HEK293 (cell line): ENCODE results near the gene CLSTN1.

ENCODE experiments used
- FEZF1 ChIP-seq: fragments of 450-650 bp; formaldehyde crosslinking; IDR thresholded peaks from 2 replicates; pipeline ENCODE4 v1.5.1; 2016; ENCODE audit warnings: missing biosample characterization, missing genetic modification characterization
- HOXC10 ChIP-seq: sonication (generic); formaldehyde crosslinking; IDR thresholded peaks from 2 replicates; pipeline ENCODE4 v1.8.1; 2023; ENCODE audit warnings: mild to moderate bottlenecking, missing genetic modification reagents
- KLF16 ChIP-seq: fragments of 450-650 bp; formaldehyde crosslinking; IDR thresholded peaks from 2 replicates; pipeline ENCODE4 v1.5.1; 2017; ENCODE audit warnings: missing biosample characterization, missing genetic modification characterization
- KLF9 ChIP-seq: fragments of 450-650 bp; formaldehyde crosslinking; IDR thresholded peaks from 2 replicates; pipeline ENCODE4 v1.5.1; 2016; ENCODE audit warnings: missing biosample characterization, missing genetic modification characterization, low read depth
- SALL2 ChIP-seq: fragments of 450-650 bp; formaldehyde crosslinking; IDR thresholded peaks from 2 replicates; pipeline ENCODE4 v1.5.0; 2017; ENCODE audit warnings: missing biosample characterization, mild to moderate bottlenecking, missing genetic modification characterization, borderline replicate concordance
- WT1 ChIP-seq: fragments of 450-650 bp; formaldehyde crosslinking; IDR thresholded peaks from 2 replicates; pipeline ENCODE4 v1.5.1; 2016; ENCODE audit warnings: missing biosample characterization, missing genetic modification characterization
- ZBTB20 ChIP-seq: fragments of 450-650 bp; formaldehyde crosslinking; IDR thresholded peaks from 2 replicates; pipeline ENCODE4 v1.5.1; 2016; ENCODE audit warnings: missing biosample characterization, missing genetic modification characterization
- ZBTB8A ChIP-seq: fragments of 450-650 bp; formaldehyde crosslinking; IDR thresholded peaks from 2 replicates; pipeline ENCODE4 v1.5.1; 2016; ENCODE audit warnings: missing biosample characterization, missing genetic modification characterization
- ZEB2 ChIP-seq: fragments of 450-650 bp; formaldehyde crosslinking; IDR thresholded peaks from 2 replicates; pipeline ENCODE4 v1.5.1; 2016; ENCODE audit warnings: missing biosample characterization, missing genetic modification characterization
- ZNF146 ChIP-seq: fragments of 450-650 bp; formaldehyde crosslinking; IDR thresholded peaks from 2 replicates; pipeline ENCODE4 v1.5.1; 2016; ENCODE audit warnings: missing biosample characterization, missing genetic modification characterization
- ZNF175 ChIP-seq: fragments of 450-650 bp; formaldehyde crosslinking; IDR thresholded peaks from 2 replicates; pipeline ENCODE4 v1.5.1; 2016; ENCODE audit warnings: missing biosample characterization, missing genetic modification characterization
- ZNF223 ChIP-seq: fragments of 450-650 bp; formaldehyde crosslinking; IDR thresholded peaks from 2 replicates; pipeline ENCODE4 v1.5.1; 2016; ENCODE audit warnings: missing biosample characterization, missing genetic modification characterization
- ZNF280D ChIP-seq: fragments of 450-650 bp; formaldehyde crosslinking; IDR thresholded peaks from 2 replicates; pipeline ENCODE4 v1.5.1; 2016; ENCODE audit warnings: missing biosample characterization, missing genetic modification characterization
- ZNF341 ChIP-seq: fragments of 450-650 bp; formaldehyde crosslinking; IDR thresholded peaks from 2 replicates; pipeline ENCODE4; 2016; ENCODE audit warnings: low read depth, missing biosample characterization, missing genetic modification characterization
- ZNF473 ChIP-seq: fragments of 450-650 bp; formaldehyde crosslinking; IDR thresholded peaks from 2 replicates; pipeline ENCODE4 v1.5.1; 2017; ENCODE audit warnings: missing biosample characterization, missing genetic modification characterization
- ZNF600 ChIP-seq: fragments of 450-650 bp; formaldehyde crosslinking; IDR thresholded peaks from 2 replicates; pipeline ENCODE4 v1.5.1; 2016; ENCODE audit warnings: missing biosample characterization, missing genetic modification characterization
- ZNF692 ChIP-seq: fragments of 450-650 bp; formaldehyde crosslinking; IDR thresholded peaks from 2 replicates; pipeline ENCODE4 v1.5.1; 2016; ENCODE audit warnings: missing biosample characterization, missing genetic modification characterization
- ZNF777 ChIP-seq: fragments of 450-650 bp; formaldehyde crosslinking; IDR thresholded peaks from 2 replicates; pipeline ENCODE4 v1.5.1; 2017; ENCODE audit warnings: missing biosample characterization, missing genetic modification characterization, borderline replicate concordance
- ZNF837 ChIP-seq: fragments of 450-650 bp; formaldehyde crosslinking; IDR thresholded peaks from 2 replicates; pipeline ENCODE4 v1.5.1; 2016; ENCODE audit warnings: missing biosample characterization, missing genetic modification characterization
- TF ChIP-seq, protein P1 (sequence below): fragments of 450-650 bp; formaldehyde crosslinking; IDR thresholded peaks from 2 replicates; pipeline ENCODE4 v1.5.1; 2017; ENCODE audit warnings: missing biosample characterization, missing genetic modification characterization
- TF ChIP-seq, protein P2 (sequence below): fragments of 450-650 bp; formaldehyde crosslinking; IDR thresholded peaks from 2 replicates; pipeline ENCODE4 v1.5.1; 2017; ENCODE audit warnings: missing biosample characterization, missing genetic modification characterization
- TF ChIP-seq, protein P3 (sequence below): fragments of 450-650 bp; formaldehyde crosslinking; conservative IDR thresholded peaks from 2 replicates; pipeline ENCODE4 v1.5.1; 2016; ENCODE audit warnings: low read depth, missing biosample characterization, missing genetic modification characterization
- TF ChIP-seq, protein P4 (sequence below): fragments of 450-650 bp; formaldehyde crosslinking; IDR thresholded peaks from 2 replicates; pipeline ENCODE4 v1.5.1; 2017; ENCODE audit warnings: missing biosample characterization, missing genetic modification characterization

The CLSTN1 gene

GRCh38 chr1:9798236-9799130 is 25.3 kb downstream of the CLSTN1 start (continued):
- TF ChIP-seq, protein P1, sequence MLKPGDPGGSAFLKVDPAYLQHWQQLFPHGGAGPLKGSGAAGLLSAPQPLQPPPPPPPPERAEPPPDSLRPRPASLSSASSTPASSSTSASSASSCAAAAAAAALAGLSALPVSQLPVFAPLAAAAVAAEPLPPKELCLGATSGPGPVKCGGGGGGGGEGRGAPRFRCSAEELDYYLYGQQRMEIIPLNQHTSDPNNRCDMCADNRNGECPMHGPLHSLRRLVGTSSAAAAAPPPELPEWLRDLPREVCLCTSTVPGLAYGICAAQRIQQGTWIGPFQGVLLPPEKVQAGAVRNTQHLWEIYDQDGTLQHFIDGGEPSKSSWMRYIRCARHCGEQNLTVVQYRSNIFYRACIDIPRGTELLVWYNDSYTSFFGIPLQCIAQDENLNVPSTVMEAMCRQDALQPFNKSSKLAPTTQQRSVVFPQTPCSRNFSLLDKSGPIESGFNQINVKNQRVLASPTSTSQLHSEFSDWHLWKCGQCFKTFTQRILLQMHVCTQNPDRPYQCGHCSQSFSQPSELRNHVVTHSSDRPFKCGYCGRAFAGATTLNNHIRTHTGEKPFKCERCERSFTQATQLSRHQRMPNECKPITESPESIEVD (tag by site-specific recombination): peak; percentile 65
- TF ChIP-seq ZNF280D (tag by site-specific recombination): no peak
- TF ChIP-seq ZNF692: 0 out of 2 replicates have a peak, but pooled peaks have one; percentile 55
- TF ChIP-seq, protein P2, sequence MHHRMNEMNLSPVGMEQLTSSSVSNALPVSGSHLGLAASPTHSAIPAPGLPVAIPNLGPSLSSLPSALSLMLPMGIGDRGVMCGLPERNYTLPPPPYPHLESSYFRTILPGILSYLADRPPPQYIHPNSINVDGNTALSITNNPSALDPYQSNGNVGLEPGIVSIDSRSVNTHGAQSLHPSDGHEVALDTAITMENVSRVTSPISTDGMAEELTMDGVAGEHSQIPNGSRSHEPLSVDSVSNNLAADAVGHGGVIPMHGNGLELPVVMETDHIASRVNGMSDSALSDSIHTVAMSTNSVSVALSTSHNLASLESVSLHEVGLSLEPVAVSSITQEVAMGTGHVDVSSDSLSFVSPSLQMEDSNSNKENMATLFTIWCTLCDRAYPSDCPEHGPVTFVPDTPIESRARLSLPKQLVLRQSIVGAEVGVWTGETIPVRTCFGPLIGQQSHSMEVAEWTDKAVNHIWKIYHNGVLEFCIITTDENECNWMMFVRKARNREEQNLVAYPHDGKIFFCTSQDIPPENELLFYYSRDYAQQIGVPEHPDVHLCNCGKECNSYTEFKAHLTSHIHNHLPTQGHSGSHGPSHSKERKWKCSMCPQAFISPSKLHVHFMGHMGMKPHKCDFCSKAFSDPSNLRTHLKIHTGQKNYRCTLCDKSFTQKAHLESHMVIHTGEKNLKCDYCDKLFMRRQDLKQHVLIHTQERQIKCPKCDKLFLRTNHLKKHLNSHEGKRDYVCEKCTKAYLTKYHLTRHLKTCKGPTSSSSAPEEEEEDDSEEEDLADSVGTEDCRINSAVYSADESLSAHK (tag by site-specific recombination): no peak
- no peak for TF ChIP-seq SALL2 (tag by site-specific recombination)
- TF ChIP-seq ZNF146 (tag by site-specific recombination): no peak
- peak; percentile 94 for TF ChIP-seq WT1 (tag by site-specific recombination)
- peak; percentile 67 for TF ChIP-seq ZNF341 (tag by site-specific recombination)
- 0 out of 2 replicates have a peak, but pooled peaks have one; percentile 7 for TF ChIP-seq KLF16 (tag by site-specific recombination)
- TF ChIP-seq ZBTB20 (tag by site-specific recombination): no peak
- 0 out of 2 replicates have a peak, but pooled peaks have one; percentile 11 for TF ChIP-seq FEZF1 (tag by site-specific recombination)
- TF ChIP-seq, protein P3, sequence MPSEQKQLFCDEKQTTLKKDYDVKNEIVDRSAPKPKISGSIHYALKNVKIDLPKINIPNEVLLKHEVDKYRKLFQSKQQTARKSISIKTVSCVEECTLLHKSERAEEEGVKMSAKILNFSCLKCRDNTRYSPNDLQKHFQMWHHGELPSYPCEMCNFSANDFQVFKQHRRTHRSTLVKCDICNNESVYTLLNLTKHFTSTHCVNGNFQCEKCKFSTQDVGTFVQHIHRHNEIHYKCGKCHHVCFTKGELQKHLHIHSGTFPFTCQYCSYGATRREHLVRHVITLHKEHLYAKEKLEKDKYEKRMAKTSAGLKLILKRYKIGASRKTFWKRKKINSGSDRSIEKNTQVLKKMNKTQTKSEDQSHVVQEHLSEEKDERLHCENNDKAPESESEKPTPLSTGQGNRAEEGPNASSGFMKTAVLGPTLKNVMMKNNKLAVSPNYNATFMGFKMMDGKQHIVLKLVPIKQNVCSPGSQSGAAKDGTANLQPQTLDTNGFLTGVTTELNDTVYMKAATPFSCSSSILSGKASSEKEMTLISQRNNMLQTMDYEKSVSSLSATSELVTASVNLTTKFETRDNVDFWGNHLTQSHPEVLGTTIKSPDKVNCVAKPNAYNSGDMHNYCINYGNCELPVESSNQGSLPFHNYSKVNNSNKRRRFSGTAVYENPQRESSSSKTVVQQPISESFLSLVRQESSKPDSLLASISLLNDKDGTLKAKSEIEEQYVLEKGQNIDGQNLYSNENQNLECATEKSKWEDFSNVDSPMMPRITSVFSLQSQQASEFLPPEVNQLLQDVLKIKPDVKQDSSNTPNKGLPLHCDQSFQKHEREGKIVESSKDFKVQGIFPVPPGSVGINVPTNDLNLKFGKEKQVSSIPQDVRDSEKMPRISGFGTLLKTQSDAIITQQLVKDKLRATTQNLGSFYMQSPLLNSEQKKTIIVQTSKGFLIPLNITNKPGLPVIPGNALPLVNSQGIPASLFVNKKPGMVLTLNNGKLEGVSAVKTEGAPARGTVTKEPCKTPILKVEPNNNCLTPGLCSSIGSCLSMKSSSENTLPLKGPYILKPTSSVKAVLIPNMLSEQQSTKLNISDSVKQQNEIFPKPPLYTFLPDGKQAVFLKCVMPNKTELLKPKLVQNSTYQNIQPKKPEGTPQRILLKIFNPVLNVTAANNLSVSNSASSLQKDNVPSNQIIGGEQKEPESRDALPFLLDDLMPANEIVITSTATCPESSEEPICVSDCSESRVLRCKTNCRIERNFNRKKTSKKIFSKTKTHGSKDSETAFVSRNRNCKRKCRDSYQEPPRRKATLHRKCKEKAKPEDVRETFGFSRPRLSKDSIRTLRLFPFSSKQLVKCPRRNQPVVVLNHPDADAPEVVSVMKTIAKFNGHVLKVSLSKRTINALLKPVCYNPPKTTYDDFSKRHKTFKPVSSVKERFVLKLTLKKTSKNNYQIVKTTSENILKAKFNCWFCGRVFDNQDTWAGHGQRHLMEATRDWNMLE: no peak
- TF ChIP-seq HOXC10: no peak
- TF ChIP-seq ZNF777: no peak
- 0 out of 2 replicates have a peak, but pooled peaks have one; percentile 35 for TF ChIP-seq ZNF600 (tag by site-specific recombination)
- TF ChIP-seq ZBTB8A: no peak
- TF ChIP-seq ZNF837 (tag by site-specific recombination): no peak
- TF ChIP-seq ZNF223 (tag by site-specific recombination): no peak
- TF ChIP-seq ZNF473 (tag by site-specific recombination): no peak
- peak; percentile 51; the same call in 1 of the 2 replicates for TF ChIP-seq ZEB2 (tag by site-specific recombination)
- no peak for TF ChIP-seq ZNF175 (tag by site-specific recombination)
- no peak for TF ChIP-seq KLF9
- TF ChIP-seq, protein P4, sequence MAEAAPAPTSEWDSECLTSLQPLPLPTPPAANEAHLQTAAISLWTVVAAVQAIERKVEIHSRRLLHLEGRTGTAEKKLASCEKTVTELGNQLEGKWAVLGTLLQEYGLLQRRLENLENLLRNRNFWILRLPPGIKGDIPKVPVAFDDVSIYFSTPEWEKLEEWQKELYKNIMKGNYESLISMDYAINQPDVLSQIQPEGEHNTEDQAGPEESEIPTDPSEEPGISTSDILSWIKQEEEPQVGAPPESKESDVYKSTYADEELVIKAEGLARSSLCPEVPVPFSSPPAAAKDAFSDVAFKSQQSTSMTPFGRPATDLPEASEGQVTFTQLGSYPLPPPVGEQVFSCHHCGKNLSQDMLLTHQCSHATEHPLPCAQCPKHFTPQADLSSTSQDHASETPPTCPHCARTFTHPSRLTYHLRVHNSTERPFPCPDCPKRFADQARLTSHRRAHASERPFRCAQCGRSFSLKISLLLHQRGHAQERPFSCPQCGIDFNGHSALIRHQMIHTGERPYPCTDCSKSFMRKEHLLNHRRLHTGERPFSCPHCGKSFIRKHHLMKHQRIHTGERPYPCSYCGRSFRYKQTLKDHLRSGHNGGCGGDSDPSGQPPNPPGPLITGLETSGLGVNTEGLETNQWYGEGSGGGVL (tag by site-specific recombination): 0 out of 2 replicates have a peak, but pooled peaks have one; percentile 15
